HG03135 (cell line): Measurements from ENCODE around the gene B4GALNT3.

Experiments
- ATAC-seq: cut with Tn5 transposase; IDR thresholded peaks from one replicate; pipeline ENCODE4 v1.9.1; 2021; ENCODE audit warnings: mild to moderate bottlenecking, moderate library complexity; ENCODE audit not compliant: unreplicated experiment

Gene B4GALNT3

DNA sequence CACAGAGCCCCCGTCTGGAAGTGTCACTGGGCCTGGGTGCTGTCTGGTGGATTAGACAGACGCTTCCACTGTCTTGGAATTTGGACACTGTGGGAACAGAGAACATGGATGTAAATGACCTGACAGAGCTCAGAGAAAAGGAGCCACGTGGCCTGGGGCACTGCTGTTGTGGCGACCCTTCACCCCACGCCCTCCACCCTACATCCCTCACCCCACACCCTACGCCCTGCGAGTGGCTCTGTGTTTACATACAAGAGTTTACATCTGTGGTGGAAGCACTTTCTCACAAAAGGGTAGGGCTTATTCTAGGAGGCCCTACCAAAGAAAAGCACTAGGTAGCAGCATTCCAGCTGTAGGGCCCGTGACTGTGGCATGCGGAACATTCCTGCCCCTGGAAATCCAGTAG is 47.7 kb downstream of the B4GALNT3 start:
- no peak for ATAC-seq

DNA sequence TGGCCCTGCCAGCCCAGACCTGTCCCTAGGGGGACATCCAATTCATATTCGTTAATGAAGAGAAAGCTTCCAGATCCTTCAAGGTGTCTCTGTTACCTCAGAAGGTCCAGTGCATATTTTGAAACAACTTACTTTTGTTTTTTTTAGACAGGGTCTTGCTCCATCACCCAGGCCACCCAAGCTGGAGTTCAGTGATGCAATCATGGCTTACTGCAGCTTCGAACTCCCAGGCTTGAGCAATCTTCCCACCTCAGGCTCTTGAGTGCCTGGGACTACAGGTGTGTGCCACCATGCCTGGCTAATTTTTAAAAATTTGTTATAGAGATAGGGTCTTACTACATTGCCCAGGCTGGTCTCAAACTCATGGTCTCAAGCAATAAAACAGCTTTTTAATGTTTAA is 48.4 kb downstream of the B4GALNT3 start:
- ATAC-seq, result no peak

DNA sequence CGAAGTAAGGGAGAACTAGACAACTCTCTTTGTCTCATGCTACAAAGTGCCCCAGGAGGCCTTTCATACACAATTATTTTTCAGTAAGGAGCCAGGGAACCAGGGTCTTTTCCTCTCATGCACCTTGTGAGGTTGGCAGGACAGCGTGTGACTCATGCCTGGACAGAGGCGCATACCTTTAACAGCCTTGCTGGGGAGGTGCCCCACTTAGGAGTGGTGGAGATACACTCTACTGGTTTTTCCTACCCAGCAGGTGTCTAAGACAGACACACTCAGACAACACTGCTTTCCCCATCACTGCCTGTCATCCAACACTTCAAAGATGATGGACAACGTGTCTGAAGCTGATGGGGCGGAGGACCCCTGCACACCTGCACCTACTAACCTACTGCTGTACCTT is 49.1 kb downstream of the B4GALNT3 start:
- no peak for ATAC-seq

DNA sequence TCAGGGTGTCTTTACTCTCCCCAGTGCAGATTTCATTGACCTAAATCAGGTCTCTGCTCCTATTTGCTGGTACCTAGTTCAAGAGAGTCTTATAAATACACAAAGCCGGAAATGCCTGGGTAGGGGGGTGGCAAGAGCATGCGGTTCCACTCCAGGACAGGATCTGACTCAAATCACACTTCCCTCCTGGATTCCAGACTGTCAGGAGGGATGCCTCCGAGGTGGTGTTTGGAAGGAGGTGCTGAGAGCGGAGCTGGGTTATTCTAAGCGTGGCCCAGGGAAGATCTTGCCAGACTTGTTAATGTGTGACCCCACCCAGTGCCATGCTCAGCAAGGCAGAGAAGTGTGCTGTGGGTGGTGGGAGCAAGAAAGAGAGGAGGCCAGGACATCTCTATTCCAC is 49.8 kb downstream of the B4GALNT3 start:
- ATAC-seq, result no peak

DNA sequence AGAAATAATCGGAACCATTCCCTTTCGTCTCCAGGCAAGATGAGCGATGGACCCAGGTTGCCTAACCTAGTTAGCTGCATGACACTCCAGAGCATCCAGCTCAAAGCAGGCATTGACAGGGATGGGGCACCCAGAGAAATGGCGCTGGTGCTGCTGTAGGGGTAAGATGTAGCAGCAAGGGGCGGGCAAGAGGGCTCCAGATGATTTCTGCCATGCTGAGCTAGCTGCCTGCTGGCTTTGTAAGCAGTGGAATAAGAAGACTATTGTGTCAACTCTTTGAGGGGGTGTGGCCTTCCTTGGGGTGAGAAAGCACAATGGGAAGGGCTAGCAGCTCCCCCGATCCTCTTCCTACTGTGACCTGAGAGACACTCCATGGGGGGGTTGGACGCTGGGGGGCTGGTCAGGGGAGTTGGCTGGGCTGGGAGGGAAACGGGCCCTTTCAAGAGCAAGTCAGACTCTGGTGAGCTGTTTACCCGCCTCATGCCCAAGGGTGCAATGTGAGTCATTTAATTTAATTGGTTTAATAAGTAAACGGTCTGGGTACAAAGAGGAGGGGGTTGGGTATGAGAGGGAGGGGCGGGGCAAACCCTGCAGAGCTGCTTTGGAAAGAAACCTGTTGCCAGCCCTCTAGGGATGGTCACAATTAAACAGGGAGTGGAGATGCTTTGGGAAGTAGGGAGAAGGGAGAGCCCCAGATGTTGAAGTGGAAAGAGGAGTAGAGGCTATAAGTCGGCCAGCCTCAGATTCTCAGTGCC is 50.5 kb downstream of the B4GALNT3 start:
- no peak for ATAC-seq

DNA sequence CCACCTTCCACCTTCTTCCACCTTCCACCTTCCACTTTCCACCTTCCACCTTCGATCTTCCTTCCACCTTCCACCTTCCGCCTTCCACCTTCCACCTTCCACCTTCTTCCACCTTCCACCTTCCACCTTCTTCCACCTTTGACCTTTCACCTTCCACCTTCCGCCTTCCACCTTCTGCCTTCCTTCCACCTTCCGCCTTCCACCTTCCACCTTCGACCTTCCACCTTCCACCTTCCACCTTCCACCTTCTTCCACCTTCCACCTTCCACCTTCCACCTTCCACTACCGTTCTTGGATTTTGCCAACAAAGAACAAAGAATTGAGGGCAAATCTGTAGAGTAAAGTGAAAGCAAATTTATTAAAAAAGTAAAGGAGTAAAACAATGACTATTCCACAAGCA is 53.2 kb downstream of the B4GALNT3 start:
- no peak for ATAC-seq

DNA sequence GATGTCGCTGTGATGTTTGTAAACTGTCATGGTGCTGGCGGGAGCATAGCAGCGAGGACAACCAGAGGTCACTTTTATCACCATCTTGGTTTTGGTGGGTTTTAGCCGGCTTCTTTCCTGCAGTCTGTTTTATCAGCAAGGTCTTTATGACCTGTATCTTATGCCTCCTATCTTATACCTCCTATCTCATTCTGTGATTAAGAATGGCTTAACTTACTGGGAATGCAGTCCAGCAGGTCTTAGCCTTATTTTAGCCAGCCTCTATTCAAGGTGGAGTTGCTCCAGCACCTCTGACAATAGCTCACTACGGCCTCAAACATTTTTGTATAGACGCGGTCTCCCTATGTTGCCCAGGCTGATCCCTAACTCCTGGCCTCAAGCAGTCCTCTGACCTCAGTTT is 53.7 kb downstream of the B4GALNT3 start:
- ATAC-seq, result no peak

DNA sequence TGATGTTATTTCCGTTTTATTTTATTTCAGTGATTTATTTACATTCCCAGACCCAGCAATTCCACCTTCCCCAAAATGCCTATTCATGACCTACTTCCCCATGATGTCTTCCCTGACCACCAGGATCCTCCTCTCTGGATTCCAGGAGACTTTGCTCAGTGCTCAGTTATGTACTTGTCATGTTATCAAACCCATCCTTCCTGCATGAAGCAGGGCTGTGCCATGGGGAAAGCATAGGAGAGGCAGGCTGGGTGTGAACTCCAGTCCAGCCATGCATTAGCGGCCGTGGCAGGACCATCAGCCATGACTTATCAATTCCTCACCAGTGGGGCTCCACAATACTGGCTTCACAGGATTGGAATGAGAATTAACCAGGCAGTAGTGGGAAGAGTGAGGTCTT is 57.8 kb downstream of the B4GALNT3 start:
- ATAC-seq, result no peak

DNA sequence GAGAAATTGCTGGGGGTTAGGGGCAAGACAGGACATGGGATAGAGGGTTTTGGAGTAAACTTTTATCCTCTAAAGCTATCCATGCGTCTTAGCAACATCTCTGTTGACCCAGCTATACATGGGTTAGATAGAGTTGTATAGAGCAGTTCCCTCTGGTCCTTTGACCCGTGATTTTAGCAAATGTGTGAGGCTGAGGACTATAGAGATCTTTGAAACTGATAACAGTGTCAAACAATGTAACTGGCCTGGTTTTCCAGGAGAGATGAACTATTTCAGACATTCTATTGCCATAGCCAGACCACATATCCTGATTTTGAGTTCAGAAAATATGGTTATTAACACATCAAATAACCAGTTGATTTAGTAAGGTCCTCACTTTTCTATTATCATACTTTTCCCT is 60.4 kb downstream of the B4GALNT3 start:
- no peak for ATAC-seq

DNA sequence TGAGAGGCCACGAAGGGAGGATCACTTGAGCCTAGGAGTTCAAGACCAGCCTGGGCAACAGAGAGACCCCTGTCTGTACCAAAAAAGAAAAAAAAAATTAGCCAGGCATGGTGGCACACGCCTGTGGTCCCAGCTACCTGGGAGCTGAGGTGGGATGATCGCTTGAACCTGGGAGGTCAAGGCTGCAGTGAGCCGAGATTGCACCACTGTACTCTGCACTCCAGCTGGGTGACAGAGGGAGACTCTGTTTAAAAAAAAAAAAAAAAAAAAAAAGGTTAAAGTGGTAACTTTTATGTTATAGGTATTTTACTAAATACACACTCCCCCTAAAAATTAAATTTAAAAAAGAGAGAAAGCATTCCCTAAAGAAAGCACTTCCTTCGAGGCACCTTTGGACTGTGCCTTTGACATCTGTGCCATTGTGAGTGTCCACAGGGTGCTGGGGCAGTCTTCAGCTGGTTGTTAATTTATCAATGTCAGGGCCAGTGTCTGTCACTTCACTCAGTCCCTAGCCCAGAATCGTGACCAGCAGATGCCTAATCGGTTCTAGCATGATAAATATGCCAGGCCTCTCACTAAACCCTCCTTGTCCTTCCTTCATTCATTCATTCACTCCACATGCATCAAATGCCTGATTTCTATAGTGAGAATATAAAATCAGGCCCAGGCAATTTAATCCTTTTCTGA is 63.1 kb downstream of the B4GALNT3 start:
- ATAC-seq, result no peak

DNA sequence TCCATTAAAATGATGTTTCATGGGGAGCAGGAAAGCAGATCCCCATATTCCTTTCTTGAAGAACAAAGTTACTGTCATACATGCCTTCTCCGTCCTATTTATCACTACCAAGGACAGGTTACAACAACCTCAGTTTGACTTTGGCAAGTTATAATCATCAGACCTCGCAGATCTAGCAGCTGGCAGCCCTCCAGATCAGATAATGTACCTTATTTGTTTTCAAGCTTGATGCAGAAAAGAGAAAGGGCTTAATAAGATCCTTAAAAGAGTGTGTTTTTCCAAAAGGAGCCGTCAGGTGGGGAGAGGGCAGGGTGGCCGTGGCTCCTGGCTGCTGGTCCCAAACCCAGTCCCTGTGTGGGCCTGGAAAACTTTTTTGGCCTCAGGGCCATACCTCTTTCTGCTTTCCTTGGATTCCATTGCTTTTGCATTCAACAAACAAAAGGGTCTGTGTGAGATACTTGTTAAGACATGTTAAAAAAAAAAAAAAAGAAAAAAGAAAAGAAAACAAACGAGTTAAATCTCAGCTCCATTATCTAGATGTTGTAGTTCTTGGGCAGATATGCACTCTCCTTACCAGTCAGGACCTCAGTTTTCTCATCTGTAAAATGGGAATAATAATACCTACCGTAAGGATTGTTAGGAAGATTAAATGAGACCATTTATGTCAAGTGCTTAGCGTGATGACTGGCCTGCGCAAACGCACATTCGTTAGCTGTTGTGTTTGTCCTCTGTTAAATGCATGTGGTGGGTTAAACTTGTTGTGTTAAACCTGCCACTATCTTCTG is 64.6 kb downstream of the B4GALNT3 start:
- ATAC-seq, result no peak

DNA sequence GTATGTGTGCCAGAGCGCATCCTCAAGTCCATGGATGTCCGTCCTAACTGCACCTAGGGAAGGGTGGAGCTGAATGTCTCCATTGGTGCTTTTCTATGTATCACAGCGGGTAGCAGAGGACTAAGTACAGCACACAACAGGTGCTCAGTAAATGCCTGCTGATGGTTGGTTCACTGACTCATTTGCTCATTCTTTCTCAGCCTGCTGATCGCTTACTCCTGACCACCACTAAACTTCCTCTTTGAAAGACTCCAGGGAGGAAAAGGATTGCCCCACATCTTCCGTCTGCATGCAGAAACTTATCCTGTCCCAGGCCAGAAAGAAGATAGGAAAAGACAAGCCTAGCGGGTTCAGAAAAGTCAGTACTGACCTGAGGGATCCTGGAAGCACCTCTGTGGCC is 66.3 kb downstream of the B4GALNT3 start:
- ATAC-seq, result no peak

DNA sequence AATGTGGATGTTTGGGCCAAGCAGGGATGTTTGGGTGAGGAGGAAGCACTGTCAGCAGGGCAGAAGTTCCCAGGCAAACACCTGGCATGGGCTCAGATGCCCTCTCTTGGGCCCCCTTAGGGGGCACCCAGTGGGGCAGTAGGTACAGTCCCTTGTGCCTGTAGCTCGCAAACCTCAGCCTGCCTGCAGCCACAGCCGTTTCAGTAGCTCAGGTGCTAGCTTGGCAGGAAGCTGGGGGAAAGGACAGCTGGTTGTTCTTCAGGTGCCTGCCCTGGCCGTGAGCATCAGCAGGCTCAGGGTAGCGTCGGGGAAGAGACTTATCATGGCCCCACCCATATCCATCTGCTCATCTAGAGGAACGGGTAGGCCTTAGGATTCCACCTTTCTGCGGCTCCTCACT is 67.5 kb downstream of the B4GALNT3 start:
- ATAC-seq, result no peak

DNA sequence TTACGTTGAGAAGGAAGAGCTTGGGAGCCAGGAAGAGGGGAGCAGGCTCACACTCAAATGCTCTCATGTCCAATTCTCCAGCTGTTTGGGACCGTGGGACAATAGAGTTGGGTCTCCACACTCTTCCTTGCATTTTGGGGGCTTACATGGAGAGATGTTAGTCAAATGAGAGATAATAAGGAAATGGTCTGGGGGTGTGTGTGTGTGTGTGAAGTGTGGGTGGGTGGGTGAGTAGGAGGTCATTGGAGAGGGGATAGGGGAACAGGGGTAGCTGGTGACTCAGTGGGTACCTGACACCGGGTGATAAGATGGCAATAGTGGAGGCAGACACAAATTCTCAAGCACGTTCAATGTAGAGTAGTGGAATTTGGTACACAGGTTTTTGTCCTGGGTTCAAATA is 68.0 kb downstream of the B4GALNT3 start:
- no peak for ATAC-seq

DNA sequence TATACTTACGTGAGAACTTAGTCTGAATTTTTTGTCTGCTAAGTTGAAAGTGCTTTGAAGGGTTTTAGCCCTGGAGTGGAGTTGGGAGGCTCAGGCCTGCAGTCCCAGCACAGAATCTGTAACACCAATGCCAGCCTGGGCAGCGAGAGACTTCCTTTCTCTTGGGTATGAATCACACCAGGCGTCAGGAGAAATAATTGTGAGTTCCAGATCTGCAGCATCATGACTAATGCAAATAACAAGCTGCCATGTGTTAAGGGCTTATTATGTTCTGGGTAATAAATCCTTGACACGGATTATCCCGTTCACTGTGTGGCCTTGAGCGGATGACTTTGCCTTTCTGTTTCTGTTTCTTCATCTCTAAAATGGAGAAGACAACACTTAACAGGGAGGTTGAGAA is 70.6 kb downstream of the B4GALNT3 start:
- ATAC-seq, result no peak

DNA sequence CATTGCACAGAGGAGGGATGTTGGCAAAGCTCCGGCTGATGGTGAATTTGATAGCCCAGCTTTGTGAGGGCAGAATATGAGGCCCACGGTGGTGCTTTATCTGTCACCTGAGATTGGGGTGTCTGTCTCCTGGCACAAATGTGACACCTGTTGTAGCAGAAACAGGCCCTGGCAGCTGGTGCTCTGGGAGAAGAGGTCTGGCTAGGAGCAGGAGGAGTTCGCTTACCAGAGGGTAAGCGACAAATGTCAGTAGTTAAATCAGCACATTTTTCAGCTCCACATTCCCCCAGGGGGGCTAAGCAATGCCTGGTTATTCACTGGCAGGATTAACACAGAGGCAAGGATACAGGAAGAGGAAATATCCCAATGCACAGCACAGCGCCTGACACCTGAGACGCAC is 71.1 kb downstream of the B4GALNT3 start:
- no peak for ATAC-seq

DNA sequence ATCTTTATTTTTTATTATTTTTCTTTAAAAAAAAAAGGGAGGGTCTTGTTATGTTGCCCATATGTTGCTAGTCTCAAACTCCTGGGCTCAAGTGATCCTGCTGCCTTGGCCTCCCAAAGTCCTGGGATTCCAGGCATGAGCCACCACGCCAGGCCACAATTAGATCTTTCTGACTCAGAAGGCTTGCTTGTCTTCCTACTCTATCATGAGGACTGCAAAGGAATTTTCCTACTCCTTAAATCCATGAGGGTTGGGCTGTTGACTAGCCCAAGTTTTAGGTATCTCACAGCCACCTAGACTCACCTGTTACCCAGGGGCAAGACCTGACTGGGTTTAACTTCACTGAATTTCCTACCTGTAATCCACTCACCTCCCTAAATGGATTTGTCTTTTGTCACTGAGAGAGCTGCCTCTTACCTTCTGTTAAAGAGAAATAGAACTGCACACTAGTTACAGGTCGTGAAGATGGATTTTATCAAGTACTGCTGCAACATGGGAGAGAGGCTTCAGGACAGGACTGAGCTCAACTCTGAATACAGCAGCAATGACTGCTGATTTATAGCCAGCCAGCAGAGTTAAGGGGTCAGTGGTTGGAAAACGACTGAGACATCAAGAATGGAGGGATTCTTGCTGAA is 72.3 kb downstream of the B4GALNT3 start:
- ATAC-seq, result no peak

DNA sequence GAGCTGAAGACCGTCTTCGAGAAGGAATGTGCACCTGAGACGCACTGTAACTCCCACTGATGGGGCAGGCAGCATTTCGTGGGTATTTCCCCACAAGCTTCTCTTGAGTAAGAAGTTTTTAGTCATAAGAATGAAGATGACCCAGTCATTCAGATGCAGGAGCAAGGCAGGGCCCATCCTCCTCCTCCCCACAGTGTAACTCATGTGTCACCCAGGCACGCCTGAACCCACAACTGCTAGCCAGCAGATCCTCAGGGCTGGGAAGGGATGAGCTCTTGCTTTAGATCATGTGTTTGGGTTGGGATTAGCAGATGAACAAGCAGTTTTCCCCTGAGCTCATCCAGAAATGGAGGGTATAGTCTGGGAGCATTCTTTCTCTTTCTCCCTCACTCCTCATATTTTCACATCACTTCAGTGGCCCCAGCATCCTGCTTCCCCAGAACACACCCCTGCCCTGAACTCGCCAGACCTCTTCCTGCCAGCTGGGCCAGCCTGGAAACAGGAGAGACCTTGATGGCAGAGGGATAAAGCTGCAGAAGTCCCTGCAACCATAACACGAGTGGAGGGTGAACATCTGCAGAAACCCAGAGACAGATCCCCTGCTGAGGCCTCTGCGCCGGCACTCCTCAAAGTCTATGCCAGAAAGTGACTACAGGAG is 73.3 kb downstream of the B4GALNT3 start:
- ATAC-seq, result no peak

DNA sequence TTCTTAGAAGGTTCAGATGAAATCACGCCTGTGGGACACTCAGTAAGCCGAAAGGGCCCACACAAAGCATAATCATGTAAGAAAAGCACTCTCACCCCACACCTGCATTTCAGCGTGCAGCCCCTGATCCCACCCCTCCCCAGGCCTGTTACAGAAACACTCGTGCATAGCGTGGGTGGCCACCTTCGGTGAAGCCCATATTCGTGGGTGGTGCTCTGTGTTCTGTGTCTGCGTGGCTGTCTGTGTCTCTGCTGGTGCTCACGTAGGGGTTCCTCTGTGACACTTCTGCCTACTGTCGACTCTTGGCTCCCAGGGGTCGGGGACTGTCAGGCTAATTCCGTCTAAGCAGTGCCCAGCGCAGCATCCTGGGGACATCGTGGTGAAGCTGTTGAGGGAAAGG is 74.0 kb downstream of the B4GALNT3 start:
- no peak for ATAC-seq

DNA sequence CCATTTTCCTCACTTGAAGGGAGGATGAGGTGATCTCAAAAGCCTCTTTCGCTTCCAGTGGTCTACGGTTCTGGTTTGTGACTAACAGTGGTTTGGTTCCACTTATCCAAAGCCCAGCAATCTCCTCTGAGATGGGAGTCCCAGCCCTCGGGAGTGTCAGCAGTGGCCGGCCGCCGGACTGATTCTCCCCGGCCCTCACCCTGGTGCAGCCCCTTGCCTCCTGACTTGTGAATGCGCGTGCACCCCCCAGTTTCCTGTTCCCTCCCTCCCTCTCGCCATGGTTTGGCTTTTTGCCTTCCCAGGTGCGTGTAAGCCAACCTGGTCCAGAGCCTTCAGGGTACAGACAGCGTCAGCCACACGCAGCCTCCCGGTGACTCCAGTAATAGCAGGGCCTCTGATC is 74.5 kb downstream of the B4GALNT3 start:
- no peak for ATAC-seq

DNA sequence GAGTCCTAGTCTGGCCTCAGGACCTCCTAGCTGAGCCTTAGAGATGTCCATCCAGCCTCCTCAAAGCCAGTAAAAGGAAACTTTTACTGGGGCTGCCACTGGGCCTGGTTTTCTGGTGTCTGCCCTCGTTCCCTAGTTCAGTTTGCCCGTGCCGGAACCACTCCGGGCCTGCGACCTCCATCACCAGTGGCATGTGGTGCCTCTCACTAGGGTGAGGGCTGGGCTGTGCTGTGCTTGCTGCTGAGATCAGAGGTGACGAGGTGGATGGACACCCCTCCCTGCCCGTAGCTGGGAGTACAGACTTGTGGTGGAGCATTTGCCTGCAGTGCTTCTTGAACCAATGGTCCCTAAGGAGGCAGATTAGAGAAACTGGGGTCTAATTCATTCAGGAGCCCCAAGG is 75.7 kb downstream of the B4GALNT3 start:
- no peak for ATAC-seq
